ENCODE measurements around the gene SLC26A6. TPM values are rescaled to one million over a fixed set of nuclear protein-coding genes. Genes with fewer than 3 reads are reported as not detected.

SLC26A6 gene
- total RNA-seq (8.0 TPM), polyA plus RNA-seq (12.9 TPM)

DNA sequence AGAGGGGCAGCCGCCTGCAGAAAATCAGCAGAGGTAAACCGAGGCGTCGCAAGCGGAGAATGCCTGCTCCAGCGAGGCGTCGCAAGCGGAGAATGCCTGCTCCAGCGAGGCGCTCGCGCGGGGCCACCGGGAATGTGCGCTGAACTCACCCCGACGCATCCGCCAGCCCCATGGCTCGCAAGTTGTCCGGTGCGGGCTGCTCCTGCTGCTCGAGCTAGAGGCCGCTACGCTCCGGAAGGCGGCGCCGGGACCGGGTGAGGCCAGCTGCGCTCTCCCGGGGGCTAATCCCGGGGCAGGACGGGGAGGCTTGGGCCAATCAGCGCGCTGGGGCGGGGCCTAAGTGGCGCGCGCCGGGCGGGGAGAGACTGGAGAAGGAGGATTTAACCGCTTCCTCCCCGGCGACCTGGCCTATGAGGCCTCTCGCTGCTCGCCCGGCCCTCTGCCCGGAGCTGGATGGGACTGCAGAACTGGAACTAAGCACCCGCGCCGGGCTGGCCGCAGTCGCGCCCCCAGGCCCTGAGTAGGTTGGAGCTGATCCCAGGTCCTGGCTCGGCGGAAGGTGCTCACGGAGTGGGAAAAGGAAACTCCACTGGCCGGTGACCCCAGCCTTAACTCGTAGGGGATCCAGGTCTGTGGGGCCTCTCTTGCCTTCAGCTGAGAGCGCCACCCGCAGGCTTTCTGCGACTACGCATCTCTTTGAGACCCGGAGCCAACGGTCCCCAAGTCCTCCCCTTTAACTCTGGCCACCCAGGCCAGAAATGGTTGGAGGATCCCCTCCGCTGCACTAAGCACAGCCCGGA is at the start of gene SLC26A6:
Gene SLC26A6 (minus strand): TSS at position 240 of the 800 bp plus-strand sequence. CDS start 68 bp downstream, at position 172.
- H3K27ac ChIP-seq (ENCODE audit: low read depth): no peak within 1 kb of the TSS
- H3K4me3 ChIP-seq (ENCODE audit: low read depth, low read length): peak within 1 kb of the TSS; percentile 61
- no peaks in the 10 kb centered on the region for H3K4me1 ChIP-seq (ENCODE audit: insufficient read depth)
- under 1% methylated on average over 68 of the region's 68 CpGs for WGBS
- H3K36me3 ChIP-seq (ENCODE audit: insufficient read depth): no peaks in the 10 kb centered on the region
- peak; percentile 86 for DNase-seq (ENCODE audit: extremely low spot score)

DNA sequence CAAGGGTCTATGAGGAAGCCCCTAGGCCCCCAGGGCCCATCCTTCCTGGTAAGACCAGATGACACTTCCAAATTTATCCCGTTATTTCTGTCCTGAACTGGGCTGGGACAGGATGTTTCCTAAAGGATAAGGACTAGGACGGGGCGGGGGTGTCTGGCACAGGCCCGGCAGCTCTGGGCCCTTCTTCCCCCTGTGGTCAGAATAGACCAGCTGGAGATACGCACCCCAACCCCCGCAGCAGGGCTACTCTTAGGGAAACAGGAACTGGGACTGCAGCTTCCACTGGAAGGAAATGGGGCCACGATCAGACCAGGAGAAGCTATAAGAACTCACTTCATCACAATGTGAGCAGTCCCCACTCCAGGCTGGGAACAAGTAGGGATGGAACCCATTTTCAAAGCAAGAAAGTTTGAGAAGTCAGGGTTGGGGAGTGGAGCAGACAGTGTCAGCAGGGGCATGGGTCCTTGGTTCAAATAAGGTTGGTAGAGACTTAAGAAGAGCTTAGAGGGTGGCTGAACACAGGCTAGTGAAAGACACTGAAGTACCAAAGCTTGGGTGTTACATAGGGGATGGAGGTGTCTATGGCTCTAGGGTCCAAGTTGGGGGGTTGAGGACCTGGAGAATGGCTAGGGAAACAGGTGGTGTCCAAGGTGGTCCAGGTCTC is 49.4 kb upstream of the SLC26A6 start:
- Histone ChIP-seq H3K27ac (ENCODE audit: low read depth) (no peak overlapping the region), H3K36me3 (ENCODE audit: insufficient read depth) (peaks cover 2% of the 10 kb centered on the region), H3K4me3 (ENCODE audit: low read depth, low read length) (peak overlapping the region; percentile 76), H3K4me1 (ENCODE audit: insufficient read depth) (no peaks in the 10 kb centered on the region)
- 41% methylated on average over 7 of the region's 7 CpGs for WGBS
- no peak for DNase-seq (ENCODE audit: extremely low spot score)

DNA sequence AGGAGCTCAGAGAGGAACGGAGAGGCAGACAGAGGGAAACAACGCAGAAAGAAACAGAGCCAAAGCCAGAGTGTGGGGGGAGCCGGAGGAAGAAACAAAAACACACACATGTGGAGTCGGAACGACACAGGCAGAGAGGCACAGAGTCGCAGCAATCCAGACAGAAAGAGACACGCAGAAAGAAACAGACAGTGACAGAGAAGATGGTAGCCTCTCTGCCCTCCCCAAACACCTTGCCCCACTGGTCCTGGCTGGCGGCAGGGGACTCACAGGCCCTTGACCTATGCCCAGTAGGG is 48.7 kb upstream of the SLC26A6 start:
- Histone ChIP-seq H3K4me3 (ENCODE audit: low read depth, low read length) (peak overlapping the region; percentile 3), H3K4me1 (ENCODE audit: insufficient read depth) (no peaks in the 10 kb centered on the region), H3K36me3 (ENCODE audit: insufficient read depth) (peaks cover 2% of the 10 kb centered on the region), H3K27ac (ENCODE audit: low read depth) (no peak overlapping the region)
- no peak for DNase-seq (ENCODE audit: extremely low spot score)
- 46% methylated on average over 8 of the region's 8 CpGs for WGBS

DNA sequence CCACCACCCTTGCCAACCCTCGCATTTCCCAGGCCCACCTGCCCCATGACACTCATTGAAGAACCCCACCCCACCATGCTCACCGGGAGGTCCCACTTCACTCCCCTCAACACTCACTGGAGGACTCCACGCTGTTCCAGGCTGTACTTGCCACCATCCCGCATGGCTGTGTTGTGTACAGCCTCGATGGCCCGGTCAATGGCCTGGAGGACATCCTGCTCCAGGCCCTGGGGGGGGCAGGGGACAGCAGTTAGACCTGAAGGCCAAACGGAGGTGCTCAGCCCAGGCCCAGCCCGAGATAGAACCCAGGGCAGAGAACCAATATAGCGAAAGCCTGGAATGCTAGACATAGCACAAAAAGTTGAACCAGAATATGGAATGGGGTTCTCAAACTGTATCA is 47.5 kb upstream of the SLC26A6 start:
- 82% methylated on average over 9 of the region's 9 CpGs for WGBS
- Histone ChIP-seq H3K27ac (ENCODE audit: low read depth) (no peak overlapping the region), H3K4me1 (ENCODE audit: insufficient read depth) (no peaks in the 10 kb centered on the region), H3K36me3 (ENCODE audit: insufficient read depth) (no peaks in the 10 kb centered on the region), H3K4me3 (ENCODE audit: low read depth, low read length) (no peak overlapping the region)
- no peak for DNase-seq (ENCODE audit: extremely low spot score)

- Histone ChIP-seq H3K36me3 (ENCODE audit: insufficient read depth) (no peaks in the 10 kb centered on the region), H3K4me1 (ENCODE audit: insufficient read depth) (no peaks in the 10 kb centered on the region), H3K27ac (ENCODE audit: low read depth) (no peak overlapping the region), H3K4me3 (ENCODE audit: low read depth, low read length) (no peak overlapping the region)
- DNase-seq (ENCODE audit: extremely low spot score): no peak
- WGBS: 91% methylated on average over 17 of the region's 17 CpGs
Measured at GRCh38 chr3:48681974-48682610, 46.8 kb upstream of the SLC26A6 start.

GRCh38 chr3:48681541-48681880 is 46.2 kb upstream of the SLC26A6 start:
- Histone ChIP-seq H3K27ac (ENCODE audit: low read depth) (no peak overlapping the region), H3K4me1 (ENCODE audit: insufficient read depth) (no peaks in the 10 kb centered on the region), H3K36me3 (ENCODE audit: insufficient read depth) (no peaks in the 10 kb centered on the region), H3K4me3 (ENCODE audit: low read depth, low read length) (no peak overlapping the region)
- DNase-seq (ENCODE audit: extremely low spot score): no peak
- WGBS: 95% methylated on average over 7 of the region's 7 CpGs

DNA sequence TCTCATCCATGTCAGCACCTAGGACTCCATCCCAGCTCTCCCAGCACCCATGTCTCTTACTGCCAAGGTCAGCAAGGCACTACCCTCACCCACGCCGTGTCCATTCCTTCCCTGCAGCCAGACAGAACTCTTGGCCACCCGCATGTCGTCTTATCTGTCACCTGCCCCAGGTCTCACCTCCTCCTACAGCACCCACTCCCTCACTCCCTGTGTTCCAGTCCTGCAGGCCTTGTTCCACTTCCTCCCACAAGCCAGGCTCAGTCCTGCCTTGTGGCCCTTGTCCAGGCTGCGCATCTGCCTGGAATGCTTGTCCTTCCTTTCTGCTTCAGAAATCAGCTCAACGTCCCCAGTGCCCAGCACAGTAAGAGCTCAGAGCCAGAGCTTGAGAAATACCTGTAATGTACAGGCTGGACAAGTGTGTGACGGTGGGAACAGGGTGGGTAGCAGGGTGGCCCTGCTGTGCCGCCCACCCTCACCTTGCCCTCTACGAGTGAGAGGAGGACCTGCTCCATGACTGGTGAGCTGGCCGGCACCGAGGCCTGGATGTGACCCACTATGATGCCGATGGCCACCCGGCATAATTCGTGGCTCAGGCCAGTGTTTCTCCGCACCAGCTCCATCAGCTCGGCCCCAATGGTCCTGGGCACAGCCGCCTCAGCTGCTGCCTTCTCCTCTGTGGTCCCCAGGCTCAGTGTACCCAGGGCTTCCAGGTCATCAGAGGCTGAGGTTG is 45.7 kb upstream of the SLC26A6 start:
- 92% methylated on average over 17 of the region's 17 CpGs for WGBS
- DNase-seq (ENCODE audit: extremely low spot score): no peak
- Histone ChIP-seq H3K4me3 (ENCODE audit: low read depth, low read length) (no peak overlapping the region), H3K4me1 (ENCODE audit: insufficient read depth) (no peaks in the 10 kb centered on the region), H3K36me3 (ENCODE audit: insufficient read depth) (no peaks in the 10 kb centered on the region), H3K27ac (ENCODE audit: low read depth) (no peak overlapping the region)

- Histone ChIP-seq H3K27ac (ENCODE audit: low read depth) (no peak overlapping the region), H3K4me1 (ENCODE audit: insufficient read depth) (no peaks in the 10 kb centered on the region), H3K36me3 (ENCODE audit: insufficient read depth) (no peaks in the 10 kb centered on the region), H3K4me3 (ENCODE audit: low read depth, low read length) (no peak overlapping the region)
- no peak for DNase-seq (ENCODE audit: extremely low spot score)
- 89% methylated on average over 20 of the region's 20 CpGs for WGBS
Measured at GRCh38 chr3:48679411-48680391, 44.4 kb upstream of the SLC26A6 start.

GRCh38 chr3:48678566-48679380 is 43.5 kb upstream of the SLC26A6 start:
- 94% methylated on average over 24 of the region's 24 CpGs for WGBS
- Histone ChIP-seq H3K4me1 (ENCODE audit: insufficient read depth) (no peaks in the 10 kb centered on the region), H3K36me3 (ENCODE audit: insufficient read depth) (no peaks in the 10 kb centered on the region), H3K4me3 (ENCODE audit: low read depth, low read length) (no peak overlapping the region), H3K27ac (ENCODE audit: low read depth) (no peak overlapping the region)
- no peak for DNase-seq (ENCODE audit: extremely low spot score)

DNA sequence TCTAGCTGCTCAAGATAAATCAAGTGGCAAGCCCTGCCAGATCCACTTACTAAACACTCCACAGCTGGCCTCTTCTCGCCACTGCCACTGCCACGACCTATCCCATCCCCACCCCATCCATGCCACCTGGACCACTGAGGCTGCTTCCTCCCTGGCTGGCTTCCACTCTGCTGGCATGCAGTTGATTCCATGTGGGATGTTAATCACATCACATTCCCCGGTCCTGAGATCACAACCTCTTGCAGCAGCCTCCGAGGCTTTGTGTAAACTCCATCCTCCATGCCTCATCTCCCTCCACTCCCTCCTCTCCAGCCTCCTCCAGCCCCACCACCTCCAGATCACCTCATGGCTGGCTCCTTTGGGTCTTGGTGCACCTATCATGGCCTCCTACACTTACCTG is 42.8 kb upstream of the SLC26A6 start:
- no peaks in the 10 kb centered on the region for H3K4me1 ChIP-seq (ENCODE audit: insufficient read depth)
- H3K27ac ChIP-seq (ENCODE audit: low read depth): no peak overlapping the region
- no peaks in the 10 kb centered on the region for H3K36me3 ChIP-seq (ENCODE audit: insufficient read depth)
- H3K4me3 ChIP-seq (ENCODE audit: low read depth, low read length): no peak overlapping the region
- 67% methylated on average over 4 of the region's 4 CpGs for WGBS
- no peak for DNase-seq (ENCODE audit: extremely low spot score)

DNA sequence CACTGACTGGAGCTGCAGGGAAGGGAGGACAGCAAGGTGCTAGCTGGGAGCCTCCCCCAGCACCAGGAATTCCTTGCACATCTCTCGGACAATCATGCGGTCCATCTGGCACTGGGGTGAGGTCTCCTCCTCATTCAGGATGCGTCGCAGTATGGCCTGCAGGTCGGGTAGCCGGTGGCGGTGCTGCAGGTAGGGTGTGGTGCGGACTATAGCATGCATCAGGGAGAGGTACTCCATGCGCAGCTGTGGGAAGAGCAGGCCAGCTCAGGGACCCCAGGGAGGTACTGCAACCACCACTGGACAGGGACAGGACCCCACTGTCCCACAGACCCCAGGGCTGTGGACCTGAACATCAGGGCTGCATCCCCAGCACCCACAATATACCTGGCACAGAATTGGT is 39.2 kb upstream of the SLC26A6 start:
- no peak for DNase-seq (ENCODE audit: extremely low spot score)
- no peaks in the 10 kb centered on the region for H3K4me1 ChIP-seq (ENCODE audit: insufficient read depth)
- no peak overlapping the region for H3K4me3 ChIP-seq (ENCODE audit: low read depth, low read length)
- H3K36me3 ChIP-seq (ENCODE audit: insufficient read depth): no peaks in the 10 kb centered on the region
- no peak overlapping the region for H3K27ac ChIP-seq (ENCODE audit: low read depth)
- 94% methylated on average over 9 of the region's 9 CpGs for WGBS

DNA sequence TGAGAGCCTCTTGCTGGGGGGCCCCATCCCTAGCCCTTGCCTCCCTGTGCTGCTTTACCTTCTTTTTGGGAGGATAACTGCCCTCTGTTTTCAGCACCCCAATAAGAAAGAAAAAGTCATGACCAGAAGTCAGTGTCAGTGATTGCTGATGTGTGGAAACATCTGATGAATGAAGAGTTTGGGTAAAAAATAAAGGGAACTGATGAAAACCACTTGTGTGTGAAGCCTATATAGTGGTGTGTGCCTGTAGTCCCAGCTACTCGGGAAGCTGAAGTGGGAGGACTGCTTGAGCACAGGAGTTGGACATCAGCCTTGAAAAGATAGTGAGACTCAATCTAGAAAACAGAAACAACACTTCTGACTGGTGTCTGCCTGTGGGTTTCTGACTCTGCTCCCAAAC is 37.3 kb upstream of the SLC26A6 start:
- Histone ChIP-seq H3K4me1 (ENCODE audit: insufficient read depth) (no peaks in the 10 kb centered on the region), H3K27ac (ENCODE audit: low read depth) (no peak overlapping the region), H3K4me3 (ENCODE audit: low read depth, low read length) (no peak overlapping the region), H3K36me3 (ENCODE audit: insufficient read depth) (no peaks in the 10 kb centered on the region)
- no peak for DNase-seq (ENCODE audit: extremely low spot score)
- 57% methylated on average over 1 of the region's 1 CpG for WGBS
